AG10803 (cell line): Measurements from ENCODE around the gene BTBD16.
A peak's percentile ranks its signal among the peaks of the same experiment; 100 is the strongest.

ENCODE experiments used
- DNase-seq: peaks from one replicate; pipeline ENCODE4 v3.0.0; 2010; ENCODE audit warnings: low read depth
- H3K4me3 ChIP-seq: 2 replicates; pipeline ENCODE4 v1.5.1; 2011; ENCODE audit warnings: mild to moderate bottlenecking, low read length, control low read depth
- CTCF ChIP-seq: conservative IDR thresholded peaks from 2 replicates; pipeline ENCODE4 v1.5.1; 2011; ENCODE audit warnings: mild to moderate bottlenecking, low read length, control low read depth, inconsistent platforms

The BTBD16 gene

GRCh38 chr10:122288917-122289316 is 17.8 kb downstream of the BTBD16 start:
- TF ChIP-seq CTCF: no peak
- H3K4me3 ChIP-seq: no peak overlapping the region
- DNase-seq: no peak

- no peak for TF ChIP-seq CTCF
- DNase-seq: no peak
- H3K4me3 ChIP-seq: no peak overlapping the region
Measured at GRCh38 chr10:122290334-122290733, 19.2 kb downstream of the BTBD16 start.

GRCh38 chr10:122290833-122291532 is 19.9 kb downstream of the BTBD16 start:
- no peak for TF ChIP-seq CTCF
- no peak for DNase-seq
- no peak overlapping the region for H3K4me3 ChIP-seq

GRCh38 chr10:122291739-122292138 is 20.6 kb downstream of the BTBD16 start:
- no peak overlapping the region for H3K4me3 ChIP-seq
- no peak for DNase-seq
- no peak for TF ChIP-seq CTCF

- TF ChIP-seq CTCF: no peak
- DNase-seq: no peak
Measured at GRCh38 chr10:122292376-122292775, 21.3 kb downstream of the BTBD16 start.

GRCh38 chr10:122293156-122293960 is 22.3 kb downstream of the BTBD16 start:
- no peak for DNase-seq
- no peak for TF ChIP-seq CTCF

More at GRCh38 chr10:122292376-122292775, 21.3 kb downstream of the BTBD16 start:
- H3K4me3 ChIP-seq: no peak overlapping the region

GRCh38 chr10:122293961-122294380 is 22.9 kb downstream of the BTBD16 start:
- peak; percentile 22 for DNase-seq
- no peak for TF ChIP-seq CTCF
- no peak overlapping the region for H3K4me3 ChIP-seq

More at GRCh38 chr10:122293156-122293960, 22.3 kb downstream of the BTBD16 start:
- H3K4me3 ChIP-seq: no peak overlapping the region
